ENCODE results near the gene SORL1-AS1.
"Not testable (repeated sequence)": the region's sequence is repeated elsewhere in the genome, so short reads cannot be mapped to it uniquely, and the experiment has no call there.

The SORL1-AS1 gene

GRCh38 chr11:121452609-121453150 lies at the start of gene SORL1-AS1:
Gene SORL1-AS1 (minus strand): TSS chr11:121452967.
- DNase-seq (ENCODE audit: low read depth in 2 of 2) = no peak

DNA sequence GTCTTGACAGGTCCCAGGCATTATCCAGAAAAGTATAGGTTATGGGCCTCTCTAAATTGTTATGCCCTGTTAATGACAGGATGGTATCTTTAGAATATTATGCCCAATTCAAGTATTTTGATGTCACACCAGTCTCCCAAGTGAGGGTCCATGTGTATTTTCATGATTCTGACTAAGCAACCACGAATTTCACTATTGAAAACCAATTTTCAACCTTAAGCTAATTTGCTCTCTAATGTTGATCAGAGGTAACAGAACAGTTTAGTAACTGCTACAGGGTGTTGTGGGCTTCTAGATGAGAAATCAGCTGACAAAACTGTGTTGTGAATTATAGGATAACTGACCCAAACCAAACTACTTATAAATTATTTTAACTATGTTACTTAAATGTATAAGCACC lies 48.0 kb upstream of the SORL1-AS1 start:
- no peak for DNase-seq (ENCODE audit: low read depth in 2 of 2)

DNA sequence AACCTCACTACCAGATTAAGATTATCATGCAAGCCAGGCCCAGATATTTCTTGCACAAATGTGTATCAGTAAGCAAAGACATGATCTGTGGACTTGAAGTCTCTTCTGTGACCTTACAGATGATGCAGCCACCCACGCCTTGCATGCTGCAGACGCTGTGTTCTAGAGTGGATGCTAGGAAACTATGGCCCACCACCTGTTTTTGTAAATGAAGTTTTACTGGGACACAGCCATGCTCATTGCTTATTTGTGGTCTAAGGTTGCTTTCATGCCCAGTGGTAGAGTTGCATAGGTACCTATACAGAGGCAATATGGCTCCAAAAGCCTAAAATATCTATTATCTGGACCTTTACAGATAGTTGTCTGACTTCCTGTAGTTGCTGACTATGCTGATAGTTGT lies 47.5 kb upstream of the SORL1-AS1 start:
- DNase-seq (ENCODE audit: low read depth in 2 of 2) = no peak

GRCh38 chr11:121499405-121499804 lies 46.6 kb upstream of the SORL1-AS1 start:
- DNase-seq (ENCODE audit: low read depth in 2 of 2) = no peak

DNA sequence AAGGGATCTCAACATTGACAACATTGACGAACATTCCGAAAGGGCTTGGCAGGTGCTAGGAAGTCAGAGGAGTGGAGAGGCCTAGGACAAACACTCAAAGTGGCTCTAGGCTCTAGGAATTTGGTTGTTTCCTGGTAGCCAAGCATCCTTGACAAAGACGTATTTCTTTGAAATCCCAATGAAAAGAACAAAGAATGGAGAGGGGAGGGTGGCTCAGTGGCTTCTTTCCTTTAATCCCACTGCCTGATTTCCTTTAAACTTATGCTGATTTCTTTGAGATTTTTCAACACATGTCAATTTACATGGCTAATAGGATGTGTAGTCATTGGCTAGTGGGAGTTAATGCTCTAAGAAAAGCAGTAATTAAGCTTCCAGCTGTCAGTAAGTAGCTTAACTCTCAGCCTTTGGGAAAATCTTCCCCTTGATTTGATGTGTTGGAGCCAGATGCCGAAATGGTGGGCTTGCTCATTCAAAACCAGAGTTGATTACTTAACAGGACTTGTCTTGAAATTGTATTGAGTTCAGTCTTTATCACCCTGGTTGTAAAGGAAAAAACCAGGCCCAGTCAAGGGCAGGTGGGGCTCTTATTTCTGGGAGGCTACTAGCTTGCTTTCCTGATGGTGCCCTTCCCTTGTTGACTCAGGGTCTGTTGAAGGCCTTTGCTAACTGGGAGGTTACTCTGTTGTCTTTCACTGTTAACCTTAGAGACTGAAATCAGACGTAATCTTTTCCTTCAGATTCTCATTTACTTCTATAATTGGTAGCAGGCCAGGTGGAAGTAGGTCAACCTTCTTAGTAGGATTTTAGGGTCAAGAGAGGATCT lies 44.6 kb upstream of the SORL1-AS1 start:
- DNase-seq (ENCODE audit: low read depth in 2 of 2) = no peak

DNA sequence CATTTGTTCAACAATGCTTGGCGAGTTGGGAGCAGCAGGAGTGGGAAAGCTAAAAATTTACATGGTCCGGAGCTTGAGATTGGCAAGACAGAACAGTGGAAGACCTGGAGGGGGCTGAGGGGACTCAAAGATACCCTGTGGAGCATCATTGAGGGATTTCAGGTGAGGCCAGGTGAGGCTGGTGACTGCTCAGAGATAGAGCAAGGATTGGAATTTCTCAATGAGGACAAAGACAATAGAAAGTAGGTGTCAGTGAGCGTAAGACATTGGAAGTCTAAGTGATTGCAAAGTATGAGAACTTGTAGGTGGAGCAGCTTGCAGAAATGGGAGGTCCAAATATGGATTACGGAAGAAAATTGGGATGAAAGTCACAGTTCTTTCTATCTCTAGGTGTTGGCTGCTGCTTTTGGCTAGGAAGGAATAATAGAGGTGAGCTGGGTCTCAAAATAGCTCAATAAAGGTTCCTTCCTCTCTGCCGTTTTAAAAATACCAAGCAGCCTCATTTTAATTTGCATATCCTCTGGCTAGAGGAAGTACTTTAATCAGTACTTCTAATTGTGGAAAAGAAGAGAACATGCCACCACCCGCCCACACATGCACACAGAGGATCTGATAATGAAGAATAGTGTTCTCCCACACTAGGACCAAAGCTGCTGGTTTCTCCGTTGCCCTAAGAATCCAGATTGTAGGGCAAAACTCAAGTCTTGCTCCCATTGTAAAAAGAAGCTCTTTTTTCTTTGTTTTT lies 41.8 kb upstream of the SORL1-AS1 start:
- no peak for DNase-seq (ENCODE audit: low read depth in 2 of 2)

GRCh38 chr11:121489823-121490222 lies 37.1 kb upstream of the SORL1-AS1 start:
- DNase-seq (ENCODE audit: low read depth in 2 of 2) = no peak

- DNase-seq (ENCODE audit: low read depth in 2 of 2) = no peak
These were observed 35.9 kb upstream of the SORL1-AS1 start for GRCh38 chr11:121488641-121489040.

DNA sequence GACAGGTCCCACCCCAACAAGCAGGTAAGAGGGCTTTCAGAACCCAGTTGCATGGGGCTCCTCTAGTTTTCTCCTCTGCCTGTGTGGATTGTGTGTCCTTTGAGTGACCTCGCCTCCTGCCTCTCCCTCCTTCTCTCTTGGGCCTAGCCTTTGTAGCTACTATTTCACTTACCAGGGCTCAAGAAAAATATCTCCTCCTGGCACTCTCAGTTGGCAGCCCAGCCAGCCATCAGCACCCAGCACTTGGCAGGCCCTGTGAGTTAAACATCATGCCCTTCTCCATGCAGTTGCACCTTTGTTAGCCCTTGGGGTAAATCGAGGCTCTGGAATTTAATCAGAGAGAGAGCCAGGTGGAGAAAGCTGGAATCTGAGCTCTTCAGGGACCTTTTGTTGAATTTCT lies 35.4 kb upstream of the SORL1-AS1 start:
- DNase-seq (ENCODE audit: low read depth in 2 of 2) = no peak

DNA sequence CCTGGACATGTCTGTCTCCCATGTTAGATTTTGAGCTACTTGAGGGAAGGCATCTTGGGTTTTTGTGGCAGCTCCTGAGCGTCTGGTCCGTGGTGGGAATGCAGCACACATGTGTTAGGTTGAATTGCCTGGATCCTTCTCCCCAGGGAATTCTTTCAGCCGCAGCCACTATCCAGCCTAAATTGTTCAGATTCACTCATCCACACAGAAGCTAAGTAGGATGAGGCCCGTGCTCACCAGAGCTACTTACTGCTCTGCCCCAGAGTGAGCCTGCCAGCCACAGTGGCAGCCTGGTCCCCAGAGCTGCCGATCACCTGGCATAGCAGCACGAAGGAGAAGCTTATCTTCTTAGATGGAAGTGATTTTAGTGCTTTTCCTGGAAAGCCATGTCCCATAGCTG lies 34.4 kb upstream of the SORL1-AS1 start:
- no peak for DNase-seq (ENCODE audit: low read depth in 2 of 2)

DNA sequence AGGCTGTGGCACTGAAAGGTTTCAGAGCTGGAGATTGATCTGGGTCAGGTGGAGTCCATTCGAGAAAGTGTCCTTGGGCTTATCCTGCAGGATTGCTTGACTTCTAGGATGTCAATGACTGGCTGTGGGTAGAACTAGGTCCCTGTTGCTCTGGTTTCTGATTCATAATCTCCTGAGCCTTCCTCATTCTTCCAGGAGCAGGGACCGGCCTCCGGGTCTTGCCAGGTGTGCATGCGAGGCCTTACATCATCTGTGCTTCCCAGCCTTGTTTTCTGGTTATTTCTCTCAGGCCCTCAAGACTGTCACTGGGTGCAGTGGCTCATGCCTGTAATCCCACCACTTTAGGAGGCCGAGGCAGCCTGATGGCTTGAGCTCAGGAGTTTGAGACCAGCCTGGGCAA lies 33.3 kb upstream of the SORL1-AS1 start:
- DNase-seq (ENCODE audit: low read depth in 2 of 2) = no peak

DNA sequence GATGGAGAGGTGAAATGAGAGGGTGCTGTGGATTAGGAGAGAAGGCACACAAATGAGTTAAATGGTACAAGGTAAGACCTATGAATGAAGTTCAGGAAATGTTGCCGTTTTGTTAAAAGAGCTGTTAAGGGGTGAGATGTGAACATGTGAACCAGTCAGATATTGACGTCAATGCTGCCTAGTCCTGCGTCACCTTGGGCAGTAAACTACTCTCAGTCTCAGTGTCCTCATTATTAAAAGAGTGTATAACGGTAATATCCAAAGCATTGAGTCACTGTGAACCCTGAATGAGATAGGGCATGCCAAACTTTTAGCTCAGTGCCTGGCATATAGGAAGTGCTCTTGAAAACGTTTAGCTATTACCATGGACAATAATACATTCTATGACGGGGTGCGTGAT lies 32.4 kb upstream of the SORL1-AS1 start:
- DNase-seq (ENCODE audit: low read depth in 2 of 2) = no peak

DNA sequence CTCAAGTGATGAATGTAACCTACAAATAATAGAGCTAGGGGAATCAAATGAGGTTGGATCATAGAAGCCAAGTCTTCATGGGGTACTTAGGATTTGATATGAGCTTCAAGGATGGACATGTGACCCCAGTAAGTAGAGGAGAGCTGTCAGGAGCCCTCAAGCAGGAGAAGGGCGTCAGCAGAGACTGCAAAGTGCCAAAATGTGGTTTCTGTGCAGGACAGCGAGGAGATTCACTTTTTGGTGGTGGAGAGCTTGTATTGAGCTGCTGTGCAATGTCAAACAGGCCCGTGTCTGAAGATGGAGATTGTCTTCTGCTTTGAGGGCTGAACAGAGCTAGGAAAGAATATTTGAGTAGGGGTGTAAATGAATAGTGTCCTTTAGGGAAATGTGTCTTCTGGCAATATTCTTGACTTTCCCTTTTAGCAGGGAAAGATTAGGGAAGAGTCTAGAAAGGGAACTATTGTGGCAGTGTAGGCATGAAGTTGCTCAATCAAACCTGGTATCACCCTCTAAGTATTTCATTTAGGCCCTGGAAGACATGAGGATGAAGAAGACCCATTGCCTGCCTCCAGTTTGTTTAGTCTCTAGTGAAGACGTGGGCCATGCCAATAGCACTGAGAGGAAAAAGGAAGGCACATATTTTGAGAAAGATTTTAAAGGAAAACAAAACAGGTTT lies 31.2 kb upstream of the SORL1-AS1 start:
- DNase-seq (ENCODE audit: low read depth in 2 of 2) = no peak

- no peak for DNase-seq (ENCODE audit: low read depth in 2 of 2)
These were observed 29.7 kb upstream of the SORL1-AS1 start for GRCh38 chr11:121482231-121483129.

DNA sequence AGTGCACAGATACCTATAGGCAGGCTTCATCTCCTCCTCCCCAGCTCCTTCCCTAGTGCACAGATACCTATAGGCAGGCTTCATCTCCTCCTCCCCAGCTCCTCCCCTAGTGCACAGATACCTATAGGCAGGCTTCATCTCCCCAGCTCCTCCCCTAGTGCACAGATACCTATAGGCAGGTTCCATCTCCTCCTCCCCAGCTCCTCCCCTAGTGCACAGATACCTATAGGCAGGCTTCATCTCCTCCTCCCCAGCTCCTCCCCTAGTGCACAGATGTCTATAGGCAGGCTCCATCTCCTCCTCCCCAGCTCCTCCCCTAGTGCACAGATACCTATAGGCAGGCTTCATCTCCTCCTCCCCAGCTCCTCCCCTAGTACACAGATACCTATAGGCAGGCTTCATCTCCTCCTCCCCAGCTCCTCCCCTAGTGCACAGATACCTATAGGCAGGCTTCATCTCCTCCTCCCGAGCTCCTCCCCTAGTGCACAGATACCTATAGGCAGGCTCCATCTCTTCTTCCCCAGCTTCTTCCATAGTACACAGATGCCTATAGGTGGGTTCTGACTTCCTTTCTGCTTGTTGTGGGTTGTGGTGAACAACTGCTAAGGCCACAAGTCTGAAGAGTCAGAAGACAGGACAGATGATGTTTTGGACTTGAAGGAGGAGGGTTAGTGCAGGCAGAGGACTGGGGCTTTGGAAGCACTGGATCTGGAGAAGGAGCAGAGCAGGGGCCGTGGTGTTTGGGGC lies 28.9 kb upstream of the SORL1-AS1 start:
- not testable (repeated sequence) for DNase-seq (ENCODE audit: low read depth in 2 of 2)

- no peak for DNase-seq (ENCODE audit: low read depth in 2 of 2)
These were observed 27.0 kb upstream of the SORL1-AS1 start for GRCh38 chr11:121479698-121480238.

GRCh38 chr11:121478895-121479697 lies 26.3 kb upstream of the SORL1-AS1 start:
- DNase-seq (ENCODE audit: low read depth in 2 of 2) = no peak

- DNase-seq (ENCODE audit: low read depth in 2 of 2) = no peak
These were observed 25.6 kb upstream of the SORL1-AS1 start for GRCh38 chr11:121478226-121478894.
